Measurements from ENCODE around the gene ADGRB3.

- TF ChIP-seq EZH2 (IDR thresholded peaks at IDR 0.05; ENCODE audit: insufficient read depth, poor library complexity, severe bottlenecking) (no peak), EZH2phosphoT487 (IDR thresholded peaks at IDR 0.05; ENCODE audit: insufficient read depth, low read depth) (no peak)
Observed at GRCh38 chr6:69265090-69265489, 630.0 kb downstream of the ADGRB3 start.
